ENCODE data around the gene NTRK2.

GRCh38 chr9:84759804-84760203 lies 90.3 kb downstream of the NTRK2 start:
- TF ChIP-seq TAF1 (IDR thresholded peaks at IDR 0.05; ENCODE audit: low read depth, low read length) (no peak), POLR2A (IDR thresholded peaks at IDR 0.05; ENCODE audit: low read depth, low read length) (no peak)

All from GM12891 (cell line).